ENCODE results near the gene POLL.

Gene POLL

GRCh38 chr10:101573885-101574753, 13.9 kb downstream of the POLL start:
- DNase-seq (ENCODE audit: low spot score): no peak

DNA sequence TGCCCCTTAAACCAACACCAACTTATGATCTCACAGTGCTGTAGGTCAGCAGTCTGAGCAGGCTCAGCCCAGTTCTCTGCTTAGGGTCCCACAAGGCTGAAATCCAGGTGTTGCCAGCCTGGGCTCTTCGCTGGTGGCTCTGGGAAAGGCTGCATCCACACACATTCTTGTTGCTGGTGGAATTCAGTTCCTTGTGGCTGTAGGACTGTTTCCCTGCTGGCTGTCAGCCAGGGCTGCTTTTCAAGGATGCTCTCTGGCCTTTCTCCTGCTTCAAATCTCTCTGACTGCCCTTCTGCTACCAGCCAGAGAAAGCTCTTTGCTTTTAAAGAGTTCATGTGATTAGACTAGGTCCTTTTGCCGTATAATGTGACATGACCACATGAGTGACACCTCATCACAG, 15.3 kb downstream of the POLL start:
- DNase-seq (ENCODE audit: low spot score): no peak

GRCh38 chr10:101572126-101572525, 15.9 kb downstream of the POLL start:
- DNase-seq (ENCODE audit: low spot score): no peak

DNA sequence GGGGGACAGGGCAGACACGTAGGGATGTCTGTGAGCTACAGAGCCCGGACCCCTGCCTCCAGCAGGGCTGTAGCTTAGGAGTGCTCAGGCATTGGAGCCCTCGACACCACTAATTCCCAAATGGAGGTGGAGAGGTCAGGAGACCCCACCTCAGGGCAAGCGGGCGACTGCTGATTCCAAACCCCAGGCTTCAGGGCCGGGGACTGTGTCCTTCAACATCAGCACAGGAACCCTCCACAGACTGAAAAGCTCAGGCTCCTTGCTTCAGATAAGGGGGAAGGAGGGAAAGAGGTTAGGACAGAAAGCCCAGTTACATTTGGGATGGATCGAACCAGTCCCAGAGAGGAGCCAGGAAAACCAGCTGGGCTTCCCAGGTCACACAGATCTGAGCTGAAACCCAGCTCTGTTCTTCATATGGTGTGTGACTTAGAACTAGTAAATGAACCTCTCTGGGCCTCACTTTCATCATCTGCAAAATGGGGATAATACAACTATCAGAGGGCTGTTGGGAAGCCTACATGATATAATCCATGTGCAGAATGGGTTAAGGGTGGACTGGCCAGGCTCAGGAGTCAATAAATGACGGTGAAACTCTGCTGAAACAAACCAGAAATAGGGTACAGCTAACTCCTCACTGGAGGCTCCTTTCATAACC, 16.7 kb downstream of the POLL start:
- DNase-seq (ENCODE audit: low spot score): no peak

GRCh38 chr10:101570428-101571270, 17.4 kb downstream of the POLL start:
- DNase-seq (ENCODE audit: low spot score): peak; percentile 49

- peak; percentile 97 for DNase-seq (ENCODE audit: low spot score)
Observed at GRCh38 chr10:101569622-101570427, 18.2 kb downstream of the POLL start.

GRCh38 chr10:101569323-101569621, 18.8 kb downstream of the POLL start:
- no peak for DNase-seq (ENCODE audit: low spot score)

GRCh38 chr10:101568054-101568745, 19.9 kb downstream of the POLL start:
- DNase-seq (ENCODE audit: low spot score): no peak

DNA sequence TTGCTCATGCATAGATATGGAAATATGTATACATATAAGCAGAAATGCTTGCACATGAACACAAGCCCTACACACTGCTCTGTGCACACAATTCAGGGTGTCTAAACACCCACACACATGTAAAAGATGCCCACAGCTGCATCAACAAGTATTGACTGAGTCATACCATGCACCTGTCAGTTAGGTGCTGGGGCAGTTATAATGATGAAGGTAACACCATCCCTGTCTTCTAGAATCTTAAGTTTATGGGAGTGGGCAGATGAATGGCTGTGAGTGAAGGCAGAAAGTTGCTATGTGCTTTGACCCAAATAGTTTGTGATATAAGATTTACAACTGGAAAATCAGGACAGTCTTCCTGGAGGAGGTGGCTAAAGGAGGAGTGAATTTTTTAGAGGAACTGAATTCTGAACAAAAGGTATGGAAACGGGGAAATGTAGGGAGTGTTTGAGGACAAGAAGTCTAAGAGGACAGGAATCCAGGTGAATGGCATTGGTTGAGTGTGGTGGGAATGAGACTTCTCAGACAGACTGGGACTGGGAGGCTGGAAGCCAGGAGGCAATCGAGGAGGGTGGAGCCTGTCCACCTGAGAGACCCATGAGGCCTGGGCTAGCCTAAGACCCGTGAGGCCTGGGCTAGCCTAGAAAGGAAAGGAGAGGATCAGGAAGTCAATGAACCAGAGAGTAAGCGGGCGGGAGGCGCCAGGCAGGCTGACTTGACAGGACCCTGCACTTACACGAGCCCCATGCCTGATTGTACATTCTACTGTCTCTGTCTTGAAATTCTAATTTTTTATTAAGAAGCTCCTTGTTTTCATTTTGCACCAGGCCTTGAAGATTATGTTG, 20.7 kb downstream of the POLL start:
- no peak for DNase-seq (ENCODE audit: low spot score)

GRCh38 chr10:101566333-101567164, 21.5 kb downstream of the POLL start:
- DNase-seq (ENCODE audit: low spot score): peak; percentile 54

DNA sequence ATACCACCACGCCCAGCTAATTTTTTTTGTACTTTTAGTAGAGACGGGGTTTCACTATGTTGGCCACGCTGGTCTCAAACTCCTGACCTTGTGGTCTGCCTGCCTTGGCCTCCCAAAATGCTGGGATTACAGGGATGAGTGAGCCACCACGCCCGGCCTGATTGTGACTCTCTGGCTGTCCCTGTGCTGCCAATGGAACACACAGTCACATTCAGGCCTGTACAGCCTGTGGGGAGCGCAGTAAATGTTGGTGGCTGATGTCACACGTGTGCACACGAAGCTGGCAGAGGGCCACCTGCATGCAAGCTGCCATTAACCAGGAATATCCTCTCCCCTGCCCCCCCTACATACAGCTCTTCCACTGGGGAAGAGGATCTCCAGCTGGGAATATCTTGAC, 22.1 kb downstream of the POLL start:
- no peak for DNase-seq (ENCODE audit: low spot score)

- no peak for DNase-seq (ENCODE audit: low spot score)
Observed at GRCh38 chr10:101565370-101565900, 22.6 kb downstream of the POLL start.

- no peak for DNase-seq (ENCODE audit: low spot score)
Observed at GRCh38 chr10:101564490-101564991, 23.5 kb downstream of the POLL start.

GRCh38 chr10:101563497-101564040, 24.5 kb downstream of the POLL start:
- DNase-seq (ENCODE audit: low spot score): no peak

GRCh38 chr10:101563007-101563406, 25.1 kb downstream of the POLL start:
- DNase-seq (ENCODE audit: low spot score): no peak

DNA sequence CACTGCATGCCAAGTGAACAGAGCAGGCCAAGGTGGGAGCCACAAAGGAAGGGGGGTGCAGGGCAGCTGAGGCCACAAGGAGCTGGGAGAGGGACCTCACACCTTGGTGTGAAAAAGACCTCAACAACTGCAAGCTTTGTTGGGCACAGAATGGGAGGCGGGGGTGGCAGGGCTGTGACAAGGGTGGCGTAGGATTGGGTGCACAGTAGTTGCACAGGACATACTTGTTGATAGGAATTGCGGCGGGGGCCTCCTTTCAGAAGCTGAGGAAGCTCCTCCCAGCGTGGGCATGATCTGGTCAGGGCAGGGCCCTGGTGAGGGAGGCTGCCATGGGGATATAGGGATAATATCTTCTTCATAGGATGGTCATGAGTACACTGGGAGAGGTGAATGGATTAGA, 25.8 kb downstream of the POLL start:
- no peak for DNase-seq (ENCODE audit: low spot score)

- DNase-seq (ENCODE audit: low spot score): no peak
Observed at GRCh38 chr10:101561068-101561915, 26.8 kb downstream of the POLL start.

Data from GM03348 (cell line).